Activated naive CD8-positive, alpha-beta T cell treated with anti-CD3 and anti-CD28 coated beads, Interleukin-2, amount 50 U/mL, for 24 hours (primary cell): Measurements from ENCODE around the gene OR5H2.

Source experiments
- ATAC-seq: fragments of 150-1000 bp; cut with Tn5 transposase; one replicate; pipeline ENCODE4 v1.10.0; 2021
- DNase-seq: peaks from one replicate; pipeline ENCODE4 v3.0.0; 2021
- H3K27ac Mint-ChIP-seq: one replicate; pipeline ENCODE4 v1.8.0; 2021; ENCODE audit warnings: mild to moderate bottlenecking, mixed read lengths
- H3K27me3 Mint-ChIP-seq: one replicate; pipeline ENCODE4 v1.8.0; 2021; ENCODE audit warnings: mixed read lengths
- H3K36me3 Mint-ChIP-seq: one replicate; pipeline ENCODE4 v1.8.0; 2021; ENCODE audit warnings: low read depth, mixed read lengths
- H3K4me1 Mint-ChIP-seq: one replicate; pipeline ENCODE4 v1.8.0; 2021; ENCODE audit warnings: mixed read lengths
- H3K4me3 Mint-ChIP-seq: one replicate; pipeline ENCODE4 v1.8.0; 2021; ENCODE audit warnings: mild to moderate bottlenecking, moderate library complexity, mixed read lengths
- H3K9me3 Mint-ChIP-seq: one replicate; pipeline ENCODE4 v1.8.0; 2021; ENCODE audit warnings: mixed read lengths

Gene OR5H2

DNA sequence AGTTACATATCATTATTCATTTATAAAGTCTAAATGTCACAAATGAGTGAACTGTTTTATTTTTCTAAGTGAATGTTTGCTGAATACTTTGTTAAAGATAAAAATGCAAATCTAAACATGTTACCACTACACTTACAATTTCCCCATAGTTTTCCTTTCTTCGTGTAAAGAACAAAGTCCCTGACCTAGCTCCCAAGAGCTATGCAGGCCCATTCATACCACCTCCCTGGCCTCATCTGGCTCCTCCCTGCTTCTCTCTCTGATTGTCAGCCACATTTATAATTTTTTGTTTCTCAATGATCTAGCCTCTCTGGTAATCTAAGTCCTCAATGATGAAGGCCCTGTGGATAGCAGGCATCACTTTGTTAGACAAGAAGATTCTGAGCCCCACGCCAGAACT lies 40.4 kb downstream of the OR5H2 start:
- peaks cover 9% of the 10 kb centered on the region for H3K27me3 Mint-ChIP-seq
- DNase-seq, result no peak
- H3K27ac Mint-ChIP-seq, result no peak overlapping the region
- no peak overlapping the region for H3K4me3 Mint-ChIP-seq
- H3K36me3 Mint-ChIP-seq, result no peaks in the 10 kb centered on the region
- no peak for ATAC-seq
- no peaks in the 10 kb centered on the region for H3K9me3 Mint-ChIP-seq
- no peaks in the 10 kb centered on the region for H3K4me1 Mint-ChIP-seq

GRCh38 chr3:98323425-98323824 lies 41.1 kb downstream of the OR5H2 start:
- Mint-ChIP-seq H3K27ac (no peak overlapping the region), H3K27me3 (peaks cover 12% of the 10 kb centered on the region), H3K36me3 (no peaks in the 10 kb centered on the region), H3K9me3 (no peaks in the 10 kb centered on the region), H3K4me1 (no peaks in the 10 kb centered on the region), H3K4me3 (no peak overlapping the region)
- DNase-seq (no peak), ATAC-seq (no peak)

- no peak overlapping the region for H3K27ac Mint-ChIP-seq
These were observed 42.8 kb downstream of the OR5H2 start for GRCh38 chr3:98325055-98325454.

DNA sequence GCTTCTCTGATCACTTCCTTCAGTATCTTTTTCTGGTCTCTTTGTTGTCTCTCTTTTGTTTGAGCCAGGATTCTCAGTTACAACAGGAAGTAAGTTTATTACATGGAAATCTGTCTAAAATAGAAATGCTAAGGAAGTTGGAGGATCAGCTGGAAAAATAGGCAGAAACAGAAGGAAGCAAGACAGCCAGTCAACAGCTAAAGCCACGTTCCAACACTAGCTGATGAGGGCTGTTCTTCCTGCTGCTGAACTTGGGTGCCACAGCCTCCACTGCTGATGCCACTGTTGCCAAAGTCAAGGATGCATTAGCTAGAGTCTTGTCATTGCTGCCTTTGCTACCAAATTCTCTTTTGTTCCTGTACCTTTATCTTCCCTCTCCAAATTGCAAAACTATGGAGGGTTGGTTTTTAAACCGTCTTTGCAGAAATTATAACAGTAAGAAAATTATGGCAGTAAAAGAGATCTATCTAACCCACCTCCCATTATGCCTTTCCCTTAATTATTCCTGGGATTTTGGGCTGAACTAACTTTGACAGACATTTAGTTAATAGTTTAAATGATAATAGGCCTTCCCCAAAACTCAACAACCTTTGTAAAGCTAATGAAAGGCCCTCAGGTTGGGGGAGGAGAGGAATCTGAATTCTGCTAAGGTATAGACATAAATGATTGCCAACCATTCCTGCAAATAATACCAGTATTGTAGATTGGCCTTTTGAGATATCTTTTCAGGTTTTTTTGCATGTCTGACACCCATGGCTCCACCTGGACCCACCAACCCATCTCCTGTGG lies 44.0 kb downstream of the OR5H2 start:
- ATAC-seq (no peak), DNase-seq (no peak)
- Mint-ChIP-seq H3K4me1 (no peaks in the 10 kb centered on the region), H3K4me3 (no peak overlapping the region), H3K27me3 (peaks cover 14% of the 10 kb centered on the region), H3K9me3 (no peaks in the 10 kb centered on the region), H3K36me3 (no peaks in the 10 kb centered on the region), H3K27ac (no peak overlapping the region)

More at GRCh38 chr3:98325055-98325454, 42.8 kb downstream of the OR5H2 start:
- Mint-ChIP-seq H3K9me3 (no peaks in the 10 kb centered on the region), H3K36me3 (no peaks in the 10 kb centered on the region), H3K4me3 (no peak overlapping the region), H3K4me1 (no peaks in the 10 kb centered on the region), H3K27me3 (peaks cover 14% of the 10 kb centered on the region)
- no peak for ATAC-seq
- DNase-seq, result no peak

- no peak overlapping the region for H3K27ac Mint-ChIP-seq
- ATAC-seq (no peak), DNase-seq (no peak)
- H3K4me1 Mint-ChIP-seq, result no peaks in the 10 kb centered on the region
- no peaks in the 10 kb centered on the region for H3K36me3 Mint-ChIP-seq
- H3K27me3 Mint-ChIP-seq, result peaks cover 16% of the 10 kb centered on the region
- H3K9me3 Mint-ChIP-seq, result no peaks in the 10 kb centered on the region
- no peak overlapping the region for H3K4me3 Mint-ChIP-seq
These were observed 44.6 kb downstream of the OR5H2 start for GRCh38 chr3:98326945-98327344.

DNA sequence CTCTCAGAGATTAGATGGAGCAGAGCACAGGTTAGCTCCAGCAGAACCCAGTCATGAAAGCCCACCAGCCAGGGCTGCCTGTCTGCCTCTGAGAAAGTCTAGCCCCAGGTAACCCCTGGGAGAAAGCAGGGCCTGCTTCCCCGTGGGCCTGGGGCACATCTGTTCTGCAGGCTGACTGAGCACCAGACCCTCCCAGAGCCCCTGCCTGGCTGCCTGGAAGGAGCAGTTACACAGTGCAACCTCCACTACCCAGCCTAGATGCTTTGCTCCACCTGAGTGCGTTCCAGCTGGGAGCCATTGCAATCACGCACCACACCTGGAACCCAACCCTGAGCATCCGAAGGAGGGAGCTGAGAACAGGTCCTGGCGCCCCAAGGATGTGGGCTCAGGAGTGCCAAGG lies 46.6 kb downstream of the OR5H2 start:
- peaks cover 16% of the 10 kb centered on the region for H3K27me3 Mint-ChIP-seq
- H3K4me3 Mint-ChIP-seq, result no peak overlapping the region
- ATAC-seq, result no peak
- H3K4me1 Mint-ChIP-seq, result no peaks in the 10 kb centered on the region
- no peaks in the 10 kb centered on the region for H3K36me3 Mint-ChIP-seq
- no peak for DNase-seq
- no peaks in the 10 kb centered on the region for H3K9me3 Mint-ChIP-seq
- H3K27ac Mint-ChIP-seq, result no peak overlapping the region

DNA sequence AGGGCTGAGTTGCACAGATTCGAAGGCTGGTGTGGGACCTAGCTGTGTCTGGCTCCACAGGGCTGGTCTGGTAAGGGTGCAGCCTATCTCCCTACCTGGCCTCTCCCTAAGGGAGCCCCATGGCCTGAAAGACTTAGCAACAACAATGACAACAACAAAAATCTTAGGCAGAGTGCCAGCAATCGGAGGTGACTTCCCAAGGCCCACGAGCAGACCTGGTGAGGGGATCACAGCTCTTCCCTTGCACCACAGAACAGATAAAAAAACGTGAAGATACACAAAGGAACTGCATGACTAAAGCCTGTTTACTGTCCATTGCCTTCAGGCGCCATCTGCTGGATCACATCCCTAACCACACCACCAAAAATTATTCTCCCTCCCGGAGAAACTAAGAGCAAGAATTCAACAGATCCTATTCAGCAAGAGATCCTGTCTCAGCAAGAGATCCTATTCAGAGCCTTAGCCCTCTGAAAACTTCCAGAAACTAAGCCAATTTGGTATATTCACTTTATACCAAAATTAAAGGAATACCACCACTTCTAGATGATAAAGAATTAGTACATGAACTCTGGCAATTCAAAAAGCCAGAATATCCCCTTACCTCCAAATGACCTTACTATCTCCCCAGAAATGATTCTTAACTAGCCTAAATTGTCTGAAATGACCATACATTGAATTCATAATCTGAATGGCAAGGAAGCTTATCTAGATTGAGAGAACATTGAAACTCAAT lies 47.3 kb downstream of the OR5H2 start:
- ATAC-seq, result no peak
- Mint-ChIP-seq H3K4me3 (no peak overlapping the region), H3K27ac (no peak overlapping the region), H3K4me1 (no peaks in the 10 kb centered on the region), H3K9me3 (no peaks in the 10 kb centered on the region), H3K27me3 (peaks cover 16% of the 10 kb centered on the region), H3K36me3 (no peaks in the 10 kb centered on the region)
- DNase-seq, result peak; percentile 33

DNA sequence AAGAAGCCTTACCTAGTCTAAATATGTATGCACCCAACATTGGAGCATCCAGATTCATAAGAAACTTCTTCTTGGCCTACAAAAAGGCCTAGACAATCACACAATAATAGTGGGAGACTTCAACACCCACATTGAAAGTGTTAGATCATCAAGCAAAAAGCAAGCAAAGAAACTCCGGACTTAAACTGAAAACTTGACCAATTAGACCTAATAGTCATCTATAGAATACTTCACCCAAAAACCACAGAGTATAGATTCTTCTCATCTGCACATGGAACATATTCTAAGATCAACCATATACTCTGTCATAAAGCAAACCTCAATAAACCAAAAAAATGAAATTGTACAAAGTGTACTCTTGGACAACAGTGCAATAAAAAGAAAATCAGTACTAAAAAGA lies 49.0 kb downstream of the OR5H2 start:
- Mint-ChIP-seq H3K4me1 (no peaks in the 10 kb centered on the region), H3K4me3 (no peak overlapping the region), H3K36me3 (no peaks in the 10 kb centered on the region), H3K27ac (no peak overlapping the region), H3K27me3 (peaks cover 11% of the 10 kb centered on the region), H3K9me3 (no peaks in the 10 kb centered on the region)
- no peak for DNase-seq
- ATAC-seq, result no peak
